ENCODE measurements around the gene RPL39L.

DNA sequence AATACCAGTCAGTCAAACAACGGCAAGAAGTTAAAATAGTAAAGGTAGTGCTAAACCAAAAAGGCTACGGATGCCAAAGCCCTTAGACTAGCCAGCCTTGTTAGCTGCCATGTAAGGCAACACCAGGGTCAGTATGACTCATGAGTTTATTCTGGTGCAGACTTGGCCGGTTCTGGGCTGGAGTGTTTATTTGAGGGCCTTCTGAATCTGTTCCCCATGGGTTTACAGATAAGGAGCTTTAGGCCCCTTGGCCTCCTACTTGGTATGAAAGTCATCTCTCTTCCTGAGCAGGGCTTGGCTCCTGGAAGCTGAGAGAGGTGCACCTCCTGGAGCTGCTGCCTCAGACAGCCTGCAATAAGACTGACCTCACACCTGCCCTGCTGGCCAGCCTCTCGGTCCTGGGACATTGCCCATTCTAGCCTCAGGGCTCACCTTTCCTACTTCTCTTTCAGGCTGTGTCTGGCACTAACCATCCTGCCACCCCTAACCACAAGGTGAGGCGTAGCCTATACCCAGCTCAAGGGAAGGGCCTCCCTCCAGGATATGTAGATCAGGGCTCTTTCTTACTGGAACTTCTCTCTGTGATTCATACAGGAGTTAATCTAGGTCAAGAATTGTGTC, 47.6 kb upstream of the RPL39L start:
- TF ChIP-seq POLR2A (IDR thresholded peaks at IDR 0.05): no peak
- TF ChIP-seq, protein P1, sequence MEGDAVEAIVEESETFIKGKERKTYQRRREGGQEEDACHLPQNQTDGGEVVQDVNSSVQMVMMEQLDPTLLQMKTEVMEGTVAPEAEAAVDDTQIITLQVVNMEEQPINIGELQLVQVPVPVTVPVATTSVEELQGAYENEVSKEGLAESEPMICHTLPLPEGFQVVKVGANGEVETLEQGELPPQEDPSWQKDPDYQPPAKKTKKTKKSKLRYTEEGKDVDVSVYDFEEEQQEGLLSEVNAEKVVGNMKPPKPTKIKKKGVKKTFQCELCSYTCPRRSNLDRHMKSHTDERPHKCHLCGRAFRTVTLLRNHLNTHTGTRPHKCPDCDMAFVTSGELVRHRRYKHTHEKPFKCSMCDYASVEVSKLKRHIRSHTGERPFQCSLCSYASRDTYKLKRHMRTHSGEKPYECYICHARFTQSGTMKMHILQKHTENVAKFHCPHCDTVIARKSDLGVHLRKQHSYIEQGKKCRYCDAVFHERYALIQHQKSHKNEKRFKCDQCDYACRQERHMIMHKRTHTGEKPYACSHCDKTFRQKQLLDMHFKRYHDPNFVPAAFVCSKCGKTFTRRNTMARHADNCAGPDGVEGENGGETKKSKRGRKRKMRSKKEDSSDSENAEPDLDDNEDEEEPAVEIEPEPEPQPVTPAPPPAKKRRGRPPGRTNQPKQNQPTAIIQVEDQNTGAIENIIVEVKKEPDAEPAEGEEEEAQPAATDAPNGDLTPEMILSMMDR (IDR thresholded peaks at IDR 0.05): no peak
- no peak for TF ChIP-seq EP300 (IDR thresholded peaks at IDR 0.05)

Data from upper lobe of left lung (tissue), 4 donors.